GM18861 (cell line): ENCODE measurements around the gene THSD4.
"Not testable (repeated sequence)": the region's sequence is repeated elsewhere in the genome, so short reads cannot be mapped to it uniquely, and the experiment has no call there.

ENCODE experiments used
- ATAC-seq: cut with Tn5 transposase; IDR thresholded peaks from one replicate; pipeline ENCODE4 v1.9.1; 2021; ENCODE audit not compliant: unreplicated experiment

The THSD4 gene

GRCh38 chr15:71697236-71697635 is 582.0 kb downstream of the THSD4 start:
- ATAC-seq, result no peak

- no peak for ATAC-seq
These were observed 582.8 kb downstream of the THSD4 start for GRCh38 chr15:71698030-71698429.

GRCh38 chr15:71698742-71699141 is 583.5 kb downstream of the THSD4 start:
- ATAC-seq, result no peak

- ATAC-seq, result no peak
These were observed 584.7 kb downstream of the THSD4 start for GRCh38 chr15:71699977-71700376.

DNA sequence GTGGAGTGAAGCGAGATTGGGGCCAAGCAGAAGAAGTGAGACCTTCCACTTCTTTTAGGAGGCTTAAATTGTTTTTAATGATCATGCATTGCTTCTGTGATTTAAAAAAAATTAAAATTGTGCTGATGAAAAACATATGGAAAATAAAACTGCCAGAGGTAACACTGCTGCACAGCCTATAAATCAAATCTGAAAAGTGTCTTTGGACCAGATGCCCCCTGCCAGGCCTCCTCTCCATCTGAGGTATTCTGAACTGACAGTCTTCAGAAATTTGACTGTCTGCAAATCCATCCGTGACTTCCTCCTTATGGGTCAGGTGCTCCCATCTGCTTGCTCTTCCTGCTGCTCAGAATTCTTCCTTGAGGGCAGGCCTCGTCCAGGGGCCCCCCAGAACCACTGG is 586.5 kb downstream of the THSD4 start:
- ATAC-seq, result no peak

- ATAC-seq, result no peak
These were observed 587.2 kb downstream of the THSD4 start for GRCh38 chr15:71702496-71702895.

- ATAC-seq, result no peak
These were observed 589.9 kb downstream of the THSD4 start for GRCh38 chr15:71705151-71705550.

GRCh38 chr15:71706461-71707229 is 591.4 kb downstream of the THSD4 start:
- no peak for ATAC-seq

DNA sequence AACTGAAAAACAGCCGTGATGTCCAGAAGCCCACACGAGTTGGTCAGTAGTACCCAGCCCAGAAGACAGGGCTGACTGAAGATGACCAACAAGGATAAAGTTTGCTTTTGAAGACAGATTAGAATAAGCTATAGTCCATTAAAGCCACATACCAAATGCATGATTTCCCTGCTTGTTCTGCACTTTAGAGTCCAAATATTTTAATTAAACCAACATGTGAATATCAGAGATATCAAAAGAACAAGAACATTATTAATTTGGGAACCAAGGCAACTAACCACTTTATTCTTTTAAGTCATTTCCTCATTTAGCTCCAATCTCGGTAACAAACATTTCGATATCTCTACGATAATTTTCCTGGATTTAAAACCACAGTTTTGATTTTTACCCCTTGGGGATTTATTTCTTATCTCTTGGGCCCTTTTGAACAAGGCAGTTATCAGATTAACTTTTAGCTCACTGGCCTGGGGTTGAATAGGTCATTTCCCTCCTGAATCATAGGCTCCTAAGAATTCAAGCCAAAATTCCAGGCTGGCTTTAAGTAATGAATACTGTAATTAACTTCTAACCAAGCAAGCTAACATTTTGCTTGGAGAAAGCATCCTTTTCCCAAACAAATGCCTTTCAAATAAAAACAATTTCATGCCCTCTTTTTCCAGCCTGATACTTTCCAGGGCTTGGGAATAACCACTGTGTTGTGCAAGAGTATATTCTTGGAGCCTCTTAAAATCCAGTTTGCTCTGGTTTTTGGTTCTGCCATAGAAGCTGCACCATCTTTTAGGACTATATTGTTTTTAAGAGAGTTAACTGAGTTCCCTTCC is 592.2 kb downstream of the THSD4 start:
- ATAC-seq, result no peak

- ATAC-seq, result no peak
These were observed 592.8 kb downstream of the THSD4 start for GRCh38 chr15:71708051-71708429.

GRCh38 chr15:71708741-71709140 is 593.5 kb downstream of the THSD4 start:
- no peak for ATAC-seq

- ATAC-seq, result no peak
These were observed 594.6 kb downstream of the THSD4 start for GRCh38 chr15:71709808-71710418.

DNA sequence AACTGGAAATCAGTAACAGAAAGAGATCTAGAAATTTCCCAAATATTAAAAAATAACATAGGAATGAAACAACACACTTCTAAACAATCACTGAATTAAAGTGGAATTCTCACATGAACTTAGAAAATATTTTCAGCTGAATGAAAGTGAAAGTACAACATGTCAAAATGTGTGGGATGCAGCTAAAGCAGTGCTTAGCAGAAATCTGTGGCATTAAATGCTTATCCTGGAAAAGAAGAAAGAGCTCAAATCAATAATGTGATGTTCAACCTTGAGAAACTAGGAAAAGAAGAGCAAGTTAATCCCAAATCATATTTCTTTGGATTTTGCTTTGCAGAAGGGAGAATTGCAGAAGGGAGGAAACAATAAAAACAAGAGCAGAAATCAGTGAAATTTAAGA is 596.9 kb downstream of the THSD4 start:
- ATAC-seq, result no peak

DNA sequence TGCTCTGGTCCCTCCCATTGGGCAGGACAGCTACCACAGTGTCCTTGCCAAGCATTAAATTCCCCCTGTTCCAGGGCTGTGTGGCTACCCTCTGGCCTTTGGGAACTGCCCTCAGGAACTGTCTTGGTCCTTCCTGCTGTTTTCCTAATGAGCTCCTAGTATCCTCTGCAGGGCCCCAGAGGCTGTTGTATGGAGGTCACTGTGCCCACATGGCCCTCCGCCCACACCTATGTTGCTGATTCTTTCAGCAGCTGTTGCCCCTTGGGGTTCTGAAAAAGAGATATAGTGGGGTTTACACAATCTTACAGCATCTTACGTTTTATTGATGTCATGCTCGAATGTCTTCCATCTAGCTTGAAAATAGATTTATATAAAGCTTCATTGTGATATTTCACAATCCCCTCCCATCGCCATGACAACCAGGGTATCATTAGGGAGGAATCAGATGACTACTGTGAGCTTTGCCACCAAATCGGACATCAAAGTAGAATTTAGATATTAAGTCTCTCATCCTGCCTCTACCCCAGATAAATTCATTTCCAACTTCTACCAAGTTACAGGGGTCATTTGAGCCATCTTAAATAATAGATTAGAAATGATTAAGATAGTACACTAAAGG is 598.0 kb downstream of the THSD4 start:
- no peak for ATAC-seq

DNA sequence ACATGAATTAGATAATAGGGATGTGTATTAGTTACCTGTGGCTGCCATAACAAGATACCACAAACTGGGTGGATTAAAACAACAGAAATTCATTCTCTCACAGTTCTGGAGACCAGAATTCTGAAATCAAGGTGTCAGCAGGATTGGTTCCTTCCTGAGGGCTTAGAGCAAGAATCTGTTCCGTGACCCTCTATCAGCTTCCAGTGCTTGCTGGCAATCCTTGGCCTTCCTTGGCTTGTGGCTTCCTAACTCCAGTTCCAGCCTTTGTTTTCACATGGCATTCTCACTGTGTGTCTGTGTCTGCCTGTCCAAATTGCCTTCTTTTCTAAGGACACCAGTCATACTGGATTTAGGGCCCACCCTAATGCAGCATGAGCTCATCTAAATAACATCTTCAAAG is 600.6 kb downstream of the THSD4 start:
- no peak for ATAC-seq

DNA sequence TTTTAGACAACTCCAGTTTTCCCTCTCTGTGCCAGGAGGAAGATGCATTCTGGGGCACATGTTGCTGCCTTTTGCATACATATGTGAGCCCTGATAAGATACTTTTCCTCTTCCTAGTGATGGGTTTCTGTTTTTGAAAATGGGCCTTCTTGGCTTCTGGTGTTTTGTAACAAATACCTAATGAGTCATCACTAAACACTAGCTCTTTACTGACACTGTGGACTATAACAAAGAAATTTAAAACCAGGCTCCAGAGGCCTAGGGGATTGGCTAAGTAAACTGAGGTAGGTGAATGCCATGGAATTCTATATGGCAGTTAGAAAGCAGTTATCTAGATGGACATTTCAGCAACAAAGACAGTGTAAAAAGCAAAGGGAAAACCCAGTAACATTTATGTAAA is 601.7 kb downstream of the THSD4 start:
- ATAC-seq, result no peak

DNA sequence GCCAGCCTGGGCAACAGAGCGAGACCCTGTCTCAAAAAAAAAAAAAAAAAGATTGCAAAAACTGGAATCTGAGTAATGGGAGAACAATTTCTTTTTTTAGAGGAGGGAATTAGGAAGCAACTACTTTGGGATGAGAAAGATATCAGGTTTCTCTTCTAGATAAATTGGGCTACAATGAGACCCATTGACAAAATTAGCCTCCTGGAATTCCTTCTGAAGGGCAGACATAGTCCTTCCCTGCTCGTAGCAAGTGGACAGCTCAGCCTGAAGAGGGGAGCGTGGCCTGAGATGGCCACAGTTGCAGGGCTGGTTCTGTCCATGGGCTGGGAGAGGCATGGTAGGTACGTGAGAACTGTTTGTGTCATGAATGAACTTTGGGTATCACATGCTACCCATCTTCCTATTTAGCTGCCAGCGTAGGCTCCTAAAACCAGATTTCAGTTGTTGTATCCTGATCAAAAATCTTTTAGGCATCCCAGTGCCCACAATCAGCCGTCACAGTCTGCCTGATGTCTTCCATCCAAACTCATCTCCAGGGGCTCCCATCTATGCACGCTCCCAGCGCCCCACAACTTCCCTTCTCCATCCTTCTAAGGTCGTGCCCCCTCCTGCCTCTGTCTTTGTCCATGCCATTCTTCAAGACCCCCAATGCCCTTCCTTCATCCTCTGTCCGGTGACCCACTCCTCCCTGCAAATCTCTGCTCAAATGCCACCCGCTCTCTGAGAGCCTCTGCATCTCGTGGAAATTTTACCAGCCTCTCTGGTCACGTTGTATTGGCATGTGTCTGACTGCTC is 603.0 kb downstream of the THSD4 start:
- ATAC-seq, result no peak

- no peak for ATAC-seq
These were observed 608.1 kb downstream of the THSD4 start for GRCh38 chr15:71723344-71723743.

- not testable (repeated sequence) for ATAC-seq
These were observed 610.1 kb downstream of the THSD4 start for GRCh38 chr15:71725207-71725955.

- ATAC-seq, result no peak
These were observed 613.6 kb downstream of the THSD4 start for GRCh38 chr15:71728881-71729280.
